GM18526 (cell line): ENCODE results near the gene PLA2G2C.

Source experiments
- POLR2A ChIP-seq: IDR thresholded peaks from 3 replicates; pipeline ENCODE4 v1.6.1; 2011; ENCODE audit not compliant: insufficient read length; ENCODE audit errors: extremely low read depth

The PLA2G2C gene

GRCh38 chr1:20179371-20180128 is 6.8 kb downstream of the PLA2G2C start:
- no peak for TF ChIP-seq POLR2A

- no peak for TF ChIP-seq POLR2A
Measured at GRCh38 chr1:20178634-20179370, 7.5 kb downstream of the PLA2G2C start.

- TF ChIP-seq POLR2A, result no peak
Measured at GRCh38 chr1:20174937-20175666, 11.2 kb downstream of the PLA2G2C start.

- TF ChIP-seq POLR2A, result no peak
Measured at GRCh38 chr1:20172033-20172590, 14.2 kb downstream of the PLA2G2C start.

GRCh38 chr1:20169932-20170331 is 16.4 kb downstream of the PLA2G2C start:
- no peak for TF ChIP-seq POLR2A

- TF ChIP-seq POLR2A, result no peak
Measured at GRCh38 chr1:20168564-20169491, 17.5 kb downstream of the PLA2G2C start.

GRCh38 chr1:20167126-20167525 is 19.2 kb downstream of the PLA2G2C start:
- no peak for TF ChIP-seq POLR2A

GRCh38 chr1:20166051-20166450 is 20.3 kb downstream of the PLA2G2C start:
- no peak for TF ChIP-seq POLR2A

- TF ChIP-seq POLR2A, result no peak
Measured at GRCh38 chr1:20165522-20165951, 20.8 kb downstream of the PLA2G2C start.

- no peak for TF ChIP-seq POLR2A
Measured at GRCh38 chr1:20164694-20165202, 21.6 kb downstream of the PLA2G2C start.

- TF ChIP-seq POLR2A, result no peak
Measured at GRCh38 chr1:20160034-20160433, 26.3 kb downstream of the PLA2G2C start.

- no peak for TF ChIP-seq POLR2A
Measured at GRCh38 chr1:20158358-20159070, 27.8 kb downstream of the PLA2G2C start.

GRCh38 chr1:20154301-20154831 is 32.0 kb downstream of the PLA2G2C start:
- TF ChIP-seq POLR2A, result no peak
